GM19025 (cell line): Measurements from ENCODE around the gene MYL3.
"Not testable (repeated sequence)": the region's sequence is repeated elsewhere in the genome, so short reads cannot be mapped to it uniquely, and the experiment has no call there.

Experiments used
- ATAC-seq: cut with Tn5 transposase; IDR thresholded peaks from one replicate; pipeline ENCODE4 v1.9.1; 2021; ENCODE audit warnings: mild to moderate bottlenecking, low read depth, moderate library complexity; ENCODE audit not compliant: unreplicated experiment

Gene MYL3

DNA sequence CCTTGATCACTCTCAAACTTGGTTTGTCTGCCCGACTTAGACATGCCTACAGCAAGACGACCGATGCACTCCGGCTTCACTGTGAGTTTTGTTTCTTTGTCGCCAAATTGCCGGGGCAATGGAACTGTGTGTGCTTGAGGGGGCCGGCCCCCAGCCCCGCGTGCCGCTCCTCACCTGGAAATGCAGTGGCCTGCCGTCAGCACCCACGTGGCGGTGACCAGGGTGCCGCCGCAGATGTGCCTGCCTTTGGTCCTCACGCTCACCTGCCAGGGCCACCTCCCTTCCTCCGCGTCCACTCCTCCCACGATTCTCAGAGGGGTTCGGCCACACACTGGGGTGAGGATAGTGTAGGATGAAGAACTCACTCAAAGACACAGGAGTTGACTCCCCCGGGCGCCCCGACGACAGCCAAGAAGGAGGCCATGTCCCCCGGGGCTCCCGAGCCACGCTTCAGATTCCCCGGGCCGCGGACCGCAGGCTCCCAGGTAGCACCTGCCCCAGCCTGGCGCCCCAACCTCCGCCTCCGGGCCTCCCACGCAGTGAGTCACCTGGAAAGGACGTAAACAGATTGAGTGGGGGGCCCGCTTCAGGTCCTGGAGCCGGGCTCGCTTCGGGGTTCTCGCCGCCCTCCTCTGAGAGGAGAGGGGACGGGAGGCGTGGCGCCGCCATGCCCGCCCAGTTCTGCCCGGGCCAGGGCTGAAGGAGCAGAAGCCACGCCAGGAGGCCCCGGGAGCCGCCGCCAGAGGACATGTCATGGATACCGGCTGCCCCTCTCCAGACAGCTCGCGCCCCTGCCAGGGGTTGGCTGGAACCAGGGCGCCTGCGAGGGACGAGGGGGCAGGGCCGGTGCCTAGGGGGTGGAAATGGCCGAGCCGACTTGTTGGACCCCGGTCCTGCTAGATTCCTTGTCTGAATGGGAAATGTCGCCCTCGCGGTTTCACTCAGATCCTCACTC, 29.6 kb downstream of the MYL3 start:
- no peak for ATAC-seq

DNA sequence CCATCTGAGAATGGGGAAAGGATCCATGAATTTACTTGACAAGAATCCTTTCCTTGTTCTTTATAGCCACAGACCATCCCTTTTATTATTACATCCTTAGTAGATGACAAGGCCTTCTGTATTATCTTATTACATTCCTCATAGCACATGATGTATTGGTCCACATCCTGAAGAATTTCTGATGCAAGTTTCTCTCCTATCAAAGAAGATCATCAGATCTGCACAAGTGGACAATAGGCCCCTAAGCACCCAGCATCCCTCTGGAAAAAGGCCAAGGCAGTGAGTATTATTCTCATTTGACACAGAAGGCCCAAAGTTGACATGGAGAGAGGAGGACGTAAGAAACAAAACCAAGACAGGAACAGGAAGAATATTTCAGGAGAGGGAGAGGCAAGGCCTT, 31.4 kb downstream of the MYL3 start:
- ATAC-seq = no peak

DNA sequence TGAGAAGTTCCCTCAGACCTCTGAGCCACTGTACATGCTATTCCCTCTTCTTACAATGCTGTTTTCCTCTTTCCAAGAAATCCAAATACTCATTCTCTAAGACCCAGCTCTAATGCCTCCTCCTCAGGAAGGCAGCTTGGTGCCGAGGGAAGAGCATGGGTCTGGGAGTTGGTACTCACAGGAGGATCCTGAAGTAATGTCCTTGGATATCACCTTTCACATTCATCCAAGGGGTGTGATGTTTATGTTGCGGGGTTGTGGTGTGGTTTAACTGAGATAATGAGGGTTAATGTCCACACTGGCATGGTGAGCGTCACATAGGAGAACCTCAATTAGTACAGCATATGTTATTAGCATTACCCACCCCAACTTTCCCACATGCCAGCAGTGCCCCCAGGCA, 31.9 kb downstream of the MYL3 start:
- no peak for ATAC-seq

DNA sequence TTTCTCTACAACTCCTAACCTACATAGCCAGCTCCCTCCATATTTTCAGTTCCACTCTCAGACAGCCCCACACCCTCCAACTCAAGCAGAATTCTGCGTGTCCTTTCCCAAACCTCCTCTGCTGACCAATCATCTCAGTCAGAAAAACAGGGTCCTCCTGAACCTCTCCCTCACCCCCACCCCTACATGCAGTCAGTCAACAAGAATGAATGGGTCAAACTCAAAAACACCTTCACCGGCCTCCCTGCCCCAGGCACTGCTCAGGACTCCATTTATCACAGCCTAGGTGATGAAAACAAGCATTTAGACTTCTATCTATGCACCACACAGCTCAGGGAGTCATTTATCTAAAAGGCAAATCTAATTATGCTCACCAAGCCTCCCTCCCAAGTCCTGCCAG, 32.4 kb downstream of the MYL3 start:
- no peak for ATAC-seq

DNA sequence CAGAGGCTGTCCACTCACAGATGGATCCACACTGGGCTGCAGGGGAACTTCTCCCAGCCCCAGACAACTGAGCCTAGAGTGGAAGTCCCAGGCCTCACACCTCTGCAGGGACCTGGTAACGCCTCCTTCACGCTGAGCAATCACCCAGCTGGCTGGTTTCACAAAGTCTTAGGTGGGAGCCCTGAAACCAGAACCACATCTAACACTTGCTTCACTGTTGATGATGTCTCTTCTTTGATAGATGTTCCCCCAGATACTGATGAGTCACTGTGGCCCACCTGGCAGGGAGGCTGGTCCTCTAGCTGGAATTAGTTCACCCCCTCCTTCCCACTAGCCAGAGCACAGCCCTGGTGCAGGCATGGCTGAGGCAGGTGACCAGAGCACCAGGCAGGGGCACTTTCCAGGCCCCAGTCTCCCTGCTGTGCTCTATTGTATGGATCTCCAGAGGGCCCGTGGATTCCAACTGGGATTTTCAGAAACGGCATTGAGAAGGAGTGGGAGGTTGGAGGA, 33.5 kb downstream of the MYL3 start:
- ATAC-seq = no peak

DNA sequence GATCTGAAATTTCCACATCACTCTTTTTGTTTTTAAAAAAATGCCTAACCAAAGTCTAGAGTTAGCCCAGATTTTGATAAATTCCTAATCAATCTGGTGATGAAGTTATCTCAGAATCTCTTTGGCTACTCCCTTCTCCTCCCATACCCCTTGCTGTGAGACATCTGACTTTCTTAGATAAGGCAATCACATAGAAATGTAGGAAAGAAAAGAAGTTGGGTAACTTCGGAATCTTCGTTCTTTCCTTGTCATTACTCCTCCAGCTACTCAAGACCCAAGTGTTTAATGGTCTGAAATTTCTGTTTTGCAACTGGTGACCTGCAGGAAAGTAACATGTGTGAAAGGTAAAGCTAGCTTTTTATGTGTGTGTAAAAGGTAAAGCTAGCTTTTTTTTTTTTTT, 37.8 kb downstream of the MYL3 start:
- ATAC-seq = no peak

DNA sequence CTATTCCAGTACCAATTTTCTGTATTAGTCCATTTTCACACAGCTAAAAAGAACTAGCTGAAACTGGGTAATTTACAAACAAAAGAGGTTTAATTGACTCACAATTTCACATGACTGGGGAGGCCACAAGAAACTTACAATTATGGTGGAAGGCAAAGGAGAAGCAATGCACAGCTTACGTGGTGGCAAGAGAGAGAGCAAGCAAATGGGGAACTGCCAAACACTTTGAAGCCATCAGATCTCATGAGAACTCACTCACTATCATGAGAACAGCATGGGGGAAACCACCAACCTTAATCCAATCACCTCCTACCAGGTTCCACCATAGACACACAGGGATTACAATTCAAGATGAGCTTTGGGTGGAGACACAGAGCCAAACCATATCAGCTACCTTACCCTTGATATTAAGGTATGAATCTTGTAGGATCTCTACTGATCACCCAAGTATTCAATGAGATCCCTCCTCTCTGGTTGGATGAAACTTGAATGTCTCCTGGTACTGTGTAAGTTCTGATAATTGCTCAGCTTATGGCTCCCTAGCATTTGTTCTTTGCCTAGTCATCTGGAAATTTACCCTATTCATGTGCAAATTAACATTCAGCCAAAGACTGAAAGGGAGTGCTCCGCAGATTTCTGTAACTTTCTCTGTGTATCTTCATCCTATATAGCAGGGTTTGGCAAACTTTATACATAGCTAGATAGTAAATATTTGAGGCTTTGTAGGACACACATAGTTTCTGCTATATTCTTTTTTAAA, 38.9 kb downstream of the MYL3 start:
- no peak for ATAC-seq

DNA sequence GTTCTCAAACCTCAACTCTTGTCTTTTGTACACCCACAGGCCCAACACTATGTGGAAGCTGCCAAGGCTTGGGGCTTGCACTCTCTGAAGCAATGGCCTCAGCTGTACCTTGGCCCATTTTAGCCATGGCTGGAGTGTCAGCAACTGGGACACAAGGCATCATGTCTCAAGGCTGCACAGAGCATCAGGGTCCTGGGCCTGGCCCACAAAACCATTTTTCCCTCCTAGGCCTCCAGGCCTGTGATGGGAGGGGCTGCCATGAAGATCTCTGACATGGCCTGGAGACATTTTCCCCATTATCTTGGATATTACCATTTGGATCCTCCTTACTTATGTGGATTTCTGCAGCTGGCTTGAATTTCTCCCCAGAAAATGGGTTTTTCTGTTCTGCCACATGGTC, 39.9 kb downstream of the MYL3 start:
- ATAC-seq = not testable (repeated sequence)

DNA sequence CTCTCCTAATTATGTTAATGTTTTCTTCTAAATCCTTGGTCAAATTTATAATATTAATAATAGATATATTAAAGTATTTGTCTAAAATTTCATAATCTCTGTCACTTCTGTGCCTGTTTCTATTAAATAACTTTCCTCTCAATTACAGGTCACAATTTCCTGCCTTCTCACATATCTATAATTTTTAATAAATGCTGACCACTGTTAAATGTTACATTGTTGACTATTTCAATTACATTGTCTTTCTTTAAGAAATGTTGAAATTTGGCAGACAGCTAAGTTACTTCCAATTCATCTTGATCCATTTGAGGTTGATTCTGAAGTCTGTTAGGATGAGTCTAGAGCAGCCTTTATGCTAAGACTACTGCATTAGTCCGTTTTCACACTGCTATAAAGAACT, 41.7 kb downstream of the MYL3 start:
- ATAC-seq = no peak

DNA sequence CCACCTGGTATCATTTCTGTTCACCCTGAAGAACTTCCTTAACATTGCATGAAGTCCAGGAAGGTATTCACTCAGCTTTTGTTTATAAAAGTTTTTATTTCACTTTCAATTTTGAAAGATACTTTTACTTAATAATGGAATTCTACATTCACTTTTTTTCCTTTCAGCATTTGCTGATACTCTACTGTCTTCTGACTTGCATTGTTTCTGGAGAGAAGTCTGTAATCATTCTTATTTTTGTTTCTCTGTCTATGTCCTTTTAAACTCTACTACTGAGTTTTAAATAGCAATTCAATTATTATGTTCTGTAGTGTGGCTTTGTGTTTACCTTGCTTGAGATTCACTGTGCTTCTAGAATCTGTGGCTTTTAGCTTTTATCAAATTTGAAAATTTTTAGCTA, 42.4 kb downstream of the MYL3 start:
- ATAC-seq = no peak

DNA sequence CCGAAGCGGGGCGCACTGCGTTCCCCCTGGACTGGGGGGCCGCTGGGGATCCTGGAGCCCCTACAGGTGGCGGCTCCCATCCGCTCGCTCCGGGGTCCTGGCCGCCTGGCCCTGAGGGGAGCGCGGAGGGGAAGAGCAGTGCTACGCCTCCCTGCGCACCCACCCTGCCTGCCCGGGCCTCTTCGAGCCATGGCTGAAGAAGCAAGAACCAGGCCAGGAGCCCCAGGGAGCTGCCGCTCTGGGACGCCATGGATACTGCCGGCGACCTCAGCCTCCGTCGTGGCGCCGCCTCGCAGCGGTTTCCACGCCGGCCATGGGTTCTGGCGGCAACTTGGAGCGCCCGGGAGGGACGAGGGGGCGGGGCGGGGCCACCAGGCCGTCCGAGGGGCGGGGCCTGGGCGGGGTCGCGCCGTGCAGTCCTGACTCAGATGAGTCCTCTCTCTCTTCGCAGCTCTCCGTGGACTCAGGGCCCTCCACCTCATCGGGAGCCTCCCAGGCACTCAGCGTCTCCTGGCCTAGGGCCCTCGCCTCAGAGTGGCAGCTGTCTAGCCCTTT, 50.9 kb downstream of the MYL3 start:
- no peak for ATAC-seq

DNA sequence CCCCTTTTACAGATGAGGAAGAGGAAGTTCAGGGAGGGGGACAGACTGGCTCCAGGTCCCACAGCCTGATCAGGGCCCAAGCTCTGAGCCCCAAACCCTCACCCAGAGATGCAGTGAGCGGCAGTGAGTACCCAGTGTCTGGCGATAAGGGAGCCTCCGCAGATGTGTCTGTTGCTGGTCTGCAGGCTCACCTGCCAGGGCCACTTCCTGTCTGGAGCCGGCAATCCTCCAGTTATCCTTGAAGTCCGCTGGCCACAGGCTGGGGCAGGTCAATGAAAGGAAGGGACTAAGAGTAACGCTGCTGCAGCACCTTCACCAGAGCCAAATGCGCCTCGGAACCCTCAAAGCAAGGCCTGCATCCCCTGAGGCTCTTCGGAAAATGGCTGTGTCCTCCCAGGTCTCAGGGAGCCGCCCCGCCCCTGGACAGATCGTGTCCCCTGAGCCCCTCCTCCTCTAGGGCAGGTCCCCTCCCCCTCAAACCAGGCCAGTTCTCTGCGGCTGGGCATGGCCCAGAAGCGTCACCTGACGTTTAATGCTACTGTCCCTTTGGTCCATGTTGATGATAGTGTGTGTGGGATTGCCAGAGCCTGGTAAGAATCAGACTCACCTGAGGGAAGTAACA, 51.5 kb downstream of the MYL3 start:
- ATAC-seq = no peak

DNA sequence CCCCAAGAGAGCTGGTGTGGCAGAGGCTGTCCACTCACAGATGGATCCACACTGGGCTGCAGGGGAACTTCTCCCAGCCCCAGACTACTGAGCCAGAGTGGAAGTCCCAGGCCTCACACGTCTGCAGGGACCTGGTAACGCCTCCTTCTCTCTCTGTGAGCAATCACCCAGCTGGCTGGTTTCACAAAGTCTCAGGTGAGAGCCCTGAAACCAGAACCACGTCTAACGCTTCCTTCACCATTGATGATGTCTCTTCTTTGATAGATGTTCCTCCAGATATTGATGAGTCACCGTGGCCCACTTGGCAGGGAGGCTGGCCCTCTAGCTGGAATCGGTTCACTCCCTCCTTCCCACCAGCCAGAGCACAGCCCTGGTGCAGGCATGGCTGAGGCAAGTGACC, 54.5 kb downstream of the MYL3 start:
- ATAC-seq = not testable (repeated sequence)
